IMR-90 (cell line): ENCODE results near the gene PTPRN2. TPM values are rescaled to one million over a fixed set of nuclear protein-coding genes. Genes with fewer than 3 reads are reported as not detected.

Experiments used
- ATAC-seq: fragments of 200-7000 bp; cut with Tn5 transposase; 2 replicates; pipeline ENCODE4 v1.9.1; 2020; ENCODE audit warnings: low read depth, mild to moderate bottlenecking, moderate library complexity
- BruUV-seq: library from RNA; stranded (reverse); fragments of 400-500 nt; replicated peaks from 2 replicates; lab custom pipeline; 2021; lab: Mats Ljungman, UMichigan
- CTCF ChIA-PET: fragments of 300-600 bp; formaldehyde crosslinking; extraction: SDS; loops from one replicate; lab custom pipeline; 2021; ENCODE audit warnings: antibody characterized with exemption; lab: Yijun Ruan, JAX
- POLR2A ChIA-PET: fragments of 300-600 bp; sonication (Branson Sonifier 250); formaldehyde crosslinking; loops from one replicate; lab custom pipeline; 2022; ENCODE audit warnings: antibody characterized with exemption; ENCODE audit not compliant: unreplicated experiment; lab: Charles Lee
- DNase-seq: peaks from one replicate; pipeline ENCODE4 v3.0.0; 2013
- H2AFZ ChIP-seq: replicated peaks from 2 replicates; pipeline ENCODE3; 2013; ENCODE audit warnings: low read length, mild to moderate bottlenecking; ENCODE audit not compliant: poor library complexity
- H2AK5ac ChIP-seq: 2 replicates; pipeline ENCODE4 v1.6.1; 2013; ENCODE audit warnings: low read depth, low read length, inconsistent platforms
- H2AK9ac ChIP-seq: replicated peaks from 2 replicates; pipeline ENCODE3; 2013; ENCODE audit warnings: mild to moderate bottlenecking, low read depth, low read length, moderate library complexity; ENCODE audit not compliant: poor library complexity
- H2BK120ac ChIP-seq: 2 replicates; pipeline ENCODE4 v1.6.1; 2013; ENCODE audit warnings: low read depth, low read length, inconsistent platforms
- H2BK15ac ChIP-seq: 3 replicates; pipeline ENCODE4 v1.6.1; 2013; ENCODE audit warnings: low read depth, low read length, inconsistent platforms
- H2BK20ac ChIP-seq: 2 replicates; pipeline ENCODE4 v1.6.1; 2013; ENCODE audit warnings: low read depth, mild to moderate bottlenecking, inconsistent platforms, low read length, moderate library complexity
- H2BK5ac ChIP-seq: 2 replicates; pipeline ENCODE4 v1.6.1; 2013; ENCODE audit warnings: mild to moderate bottlenecking, low read depth, low read length, inconsistent platforms; ENCODE audit not compliant: poor library complexity, severe bottlenecking
- H3K14ac ChIP-seq: replicated peaks from 2 replicates; pipeline ENCODE4 v1.6.1; 2013; ENCODE audit warnings: low read depth, low read length, inconsistent platforms
- H3K18ac ChIP-seq: 2 replicates; pipeline ENCODE4 v1.6.1; 2013; ENCODE audit warnings: low read depth, low read length, control low read depth
- H3K23ac ChIP-seq: 2 replicates; pipeline ENCODE4 v1.6.1; 2013; ENCODE audit warnings: low read depth, low read length, inconsistent platforms
- H3K27ac ChIP-seq: 2 replicates; pipeline ENCODE4 v1.5.1; 2013; ENCODE audit warnings: mild to moderate bottlenecking, control low read depth, low read length; ENCODE audit not compliant: insufficient read depth
- H3K27me3 ChIP-seq: 2 replicates; pipeline ENCODE4 v1.6.1; 2013; ENCODE audit warnings: low read length; ENCODE audit not compliant: control insufficient read depth, insufficient read depth
- H3K36me3 ChIP-seq: 2 replicates; pipeline ENCODE4 v1.6.1; 2013; ENCODE audit warnings: low read length, mixed read lengths; ENCODE audit not compliant: control insufficient read depth, insufficient read depth
- H3K4ac ChIP-seq: 2 replicates; pipeline ENCODE4 v1.6.1; 2013; ENCODE audit warnings: low read depth, low read length, inconsistent platforms
- H3K4me1 ChIP-seq: 2 replicates; pipeline ENCODE4 v1.6.1; 2013; ENCODE audit warnings: low read length, mixed read lengths; ENCODE audit not compliant: control insufficient read depth, insufficient read depth
- H3K4me2 ChIP-seq: 2 replicates; pipeline ENCODE4 v1.6.1; 2013; ENCODE audit warnings: low read depth, mild to moderate bottlenecking, control low read depth, low read length, moderate library complexity
- H3K4me3 ChIP-seq: 2 replicates; pipeline ENCODE4 v1.5.1; 2013; ENCODE audit warnings: low read depth, mild to moderate bottlenecking, control low read depth, low read length, moderate library complexity; ENCODE audit not compliant: insufficient read depth
- H3K56ac ChIP-seq: 2 replicates; pipeline ENCODE4 v1.6.1; 2013; ENCODE audit warnings: low read length, inconsistent platforms; ENCODE audit not compliant: insufficient read depth; ENCODE audit errors: extremely low read depth
- H3K79me1 ChIP-seq, 2 experiments: 2 replicates each; pipeline ENCODE4 v1.6.1; 2013; ENCODE audit warnings: low read length in 2 of 2, inconsistent platforms in 1 of 2, low read depth in 1 of 2
- H3K9ac ChIP-seq: 2 replicates; pipeline ENCODE4 v1.6.1; 2013; ENCODE audit warnings: low read depth, low read length, control low read depth
- H3K9me1 ChIP-seq: 2 replicates; pipeline ENCODE4 v1.6.1; 2013; ENCODE audit warnings: low read length, inconsistent platforms; ENCODE audit not compliant: insufficient read depth
- H3K9me3 ChIP-seq: 2 replicates; pipeline ENCODE4 v1.6.1; 2013; ENCODE audit warnings: low read length; ENCODE audit not compliant: control insufficient read depth, insufficient read depth
- H4K20me1 ChIP-seq: 2 replicates; pipeline ENCODE4 v1.6.1; 2013; ENCODE audit warnings: low read length, inconsistent platforms; ENCODE audit not compliant: insufficient read depth
- H4K5ac ChIP-seq: 2 replicates; pipeline ENCODE4 v1.6.1; 2013; ENCODE audit warnings: mild to moderate bottlenecking, low read depth, low read length, control low read depth
- H4K8ac ChIP-seq, 2 experiments: 2 replicates each; pipeline ENCODE4 v1.6.1; 2013; ENCODE audit warnings: low read depth in 2 of 2, low read length in 2 of 2, control low read depth in 1 of 2, inconsistent platforms in 1 of 2
- H4K91ac ChIP-seq: 2 replicates; pipeline ENCODE4 v1.6.1; 2013; ENCODE audit warnings: low read depth, low read length, inconsistent platforms; ENCODE audit not compliant: insufficient read depth
- BHLHE40 ChIP-seq: fragments of 150-350 bp; IDR thresholded peaks from 2 replicates; pipeline ENCODE4 v1.6.1; 2016; ENCODE audit warnings: mild to moderate bottlenecking, low read depth, low read length
- CEBPB ChIP-seq: IDR thresholded peaks from 2 replicates; pipeline ENCODE4 v1.6.1; 2012; ENCODE audit warnings: low read depth, low read length, improper control_type of control experiment
- CHD1 ChIP-seq: IDR thresholded peaks from 2 replicates; pipeline ENCODE4 v1.6.1; 2012; ENCODE audit warnings: low read depth, low read length, improper control_type of control experiment
- CTCF ChIP-seq: conservative IDR thresholded peaks from 2 replicates; pipeline ENCODE4 v1.5.1; 2012; ENCODE audit warnings: mild to moderate bottlenecking, low read depth, low read length, improper control_type of control experiment
- FOS ChIP-seq: fragments of 150-350 bp; IDR thresholded peaks from 2 replicates; pipeline ENCODE4 v1.6.1; 2016; ENCODE audit warnings: low read depth, low read length
- MAFK ChIP-seq: IDR thresholded peaks from 2 replicates; pipeline ENCODE4 v1.6.1; 2012; ENCODE audit warnings: low read depth, low read length, improper control_type of control experiment
- MAZ ChIP-seq: IDR thresholded peaks from 2 replicates; pipeline ENCODE4 v1.6.1; 2012; ENCODE audit warnings: low read depth, mild to moderate bottlenecking, low read length, improper control_type of control experiment, moderate library complexity, borderline replicate concordance
- MXI1 ChIP-seq: IDR thresholded peaks from 2 replicates; pipeline ENCODE4 v1.6.1; 2012; ENCODE audit warnings: low read depth, mild to moderate bottlenecking, low read length, moderate library complexity, borderline replicate concordance
- NFE2L2 ChIP-seq: fragments of 150-350 bp; IDR thresholded peaks from 2 replicates; pipeline ENCODE4 v1.6.1; 2016; ENCODE audit warnings: low read depth, mild to moderate bottlenecking, low read length
- POLR2A ChIP-seq: IDR thresholded peaks from 2 replicates; pipeline ENCODE4 v1.6.1; 2012; ENCODE audit warnings: mild to moderate bottlenecking, low read depth, low read length
- RAD21 ChIP-seq: IDR thresholded peaks from 2 replicates; pipeline ENCODE4 v1.6.1; 2012; ENCODE audit warnings: low read length, improper control_type of control experiment
- RCOR1 ChIP-seq: IDR thresholded peaks from 2 replicates; pipeline ENCODE4 v1.6.1; 2012; ENCODE audit warnings: mild to moderate bottlenecking, low read length, improper control_type of control experiment; ENCODE audit not compliant: insufficient replicate concordance
- RFX5 ChIP-seq: IDR thresholded peaks from 2 replicates; pipeline ENCODE4 v1.8.0; 2012; ENCODE audit warnings: low read depth, mild to moderate bottlenecking, low read length, moderate library complexity
- SMC3 ChIP-seq: fragments of 150-350 bp; IDR thresholded peaks from 2 replicates; pipeline ENCODE4 v1.6.1; 2016; ENCODE audit warnings: low read depth, mild to moderate bottlenecking, antibody characterized with exemption, low read length, moderate library complexity
- WGBS, 2 experiments: methylation state at CpG; one replicate each; pipeline versions ENCODE4 v1.1.5 to v1.1.7; 2013; ENCODE audit warnings: missing lambda C conversion rate in 2 of 2; ENCODE audit not compliant: insufficient read length in 1 of 2; ENCODE audit errors: extremely low coverage in 2 of 2; 5-methylcytosine and 5-hydroxymethylcytosine counted together
- dilution Hi-C: fragments of 300-500 bp; cut with HindIII; formaldehyde crosslinking; loops from one replicate; pipeline ENCODE4 v1.14.3; 2018; ENCODE audit warnings: low sequenced_read_pairs; ENCODE audit not compliant: unreplicated experiment
- in situ Hi-C: fragments of 300-500 bp; cut with MboI; formaldehyde crosslinking; loops from 3 replicates; pipeline ENCODE4 v1.14.3; 2019; ENCODE audit warnings: low sequenced_read_pairs, inconsistent platforms, mixed read lengths
- intact Hi-C: fragments of 100-400 bp; cut with micrococcal nuclease; formaldehyde crosslinking; loops from 2 replicates; pipeline ENCODE4 v1.10.0; 2022
- polyA plus RNA-seq, 3 experiments: library from polyadenylated mRNA; depleted of rRNA; stranded (reverse); fragments of >200 nt; gene quantifications; 2 replicates each; pipeline ENCODE4 v1.2.3, GENCODE V29; 2012; ENCODE audit warnings: low replicate concordance in 1 of 3
- total RNA-seq: library from RNA; depleted of rRNA; stranded (reverse); fragments of >200 nt; gene quantifications from 2 replicates; pipeline ENCODE4 v1.2.3, GENCODE V29; 2012
- TF ChIP-seq, protein P1 (sequence below): fragments of 150-350 bp; IDR thresholded peaks from 2 replicates; pipeline ENCODE4 v1.6.1; 2017; ENCODE audit warnings: mild to moderate bottlenecking, antibody characterized with exemption, low read length, low read depth

PTPRN2 gene
- total and polyA plus RNA-seq, 2 of the 4 experiments (the other 2 are of a cell fraction), result 0.03 TPM; not detected in 1

DNA sequence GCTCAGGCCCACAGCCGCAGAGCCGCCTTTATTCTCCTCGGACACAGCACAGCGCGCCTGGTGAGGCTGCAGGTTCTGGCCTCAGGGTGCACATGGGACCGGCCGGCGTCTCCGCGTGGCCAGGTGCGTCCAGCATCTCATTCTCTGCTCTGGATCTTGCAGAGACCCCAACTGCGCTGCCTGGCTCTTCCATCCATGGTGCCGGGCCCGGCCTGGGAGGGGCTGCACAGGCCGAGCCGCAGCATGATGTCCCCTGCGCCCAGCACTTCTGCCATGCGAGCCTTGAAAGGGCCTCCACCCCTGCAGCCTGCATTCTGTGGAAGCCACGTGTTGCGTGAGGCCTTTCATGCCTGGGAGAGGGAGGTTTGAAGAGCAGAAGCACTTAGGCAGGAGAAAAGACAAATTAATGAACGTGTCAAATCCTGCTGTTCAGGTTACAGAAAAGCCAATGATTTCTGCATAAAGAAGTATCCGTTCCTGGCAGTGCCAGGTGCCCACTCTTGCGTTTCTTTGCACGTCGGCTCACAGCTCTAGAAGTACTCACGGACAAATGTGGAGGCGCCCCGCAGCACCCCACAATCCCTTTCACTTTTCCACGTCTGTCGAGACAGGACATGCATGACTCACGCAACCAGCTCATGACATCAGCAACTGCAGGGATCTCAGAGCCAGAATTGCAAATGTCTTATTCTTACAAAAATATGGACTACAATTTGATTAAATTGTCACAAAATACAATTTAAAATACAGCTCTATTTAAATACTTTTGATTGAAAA, 679.4 kb downstream of the PTPRN2 start:
- no peaks in the 10 kb centered on the region for H4K20me1 ChIP-seq
- WGBS, 2 experiments, result 75% methylated on average over 12 of the region's 31 CpGs; no CpG with 5 or more reads in 1 of the 2 experiments
- no peaks in the 10 kb centered on the region for H3K79me1 ChIP-seq
- H2BK15ac ChIP-seq, result no peak overlapping the region
- peaks cover 45% of the 10 kb centered on the region for H3K9me3 ChIP-seq
- H3K27ac ChIP-seq, result no peak overlapping the region
- H3K27me3 ChIP-seq, result no peaks in the 10 kb centered on the region
- H3K14ac ChIP-seq, result no peak overlapping the region
- no peak overlapping the region for H2AFZ ChIP-seq
- H3K4me3 ChIP-seq, result no peak overlapping the region
- no peak overlapping the region for H4K8ac ChIP-seq
- H3K18ac ChIP-seq, result no peak overlapping the region
- TF ChIP-seq, protein P1, sequence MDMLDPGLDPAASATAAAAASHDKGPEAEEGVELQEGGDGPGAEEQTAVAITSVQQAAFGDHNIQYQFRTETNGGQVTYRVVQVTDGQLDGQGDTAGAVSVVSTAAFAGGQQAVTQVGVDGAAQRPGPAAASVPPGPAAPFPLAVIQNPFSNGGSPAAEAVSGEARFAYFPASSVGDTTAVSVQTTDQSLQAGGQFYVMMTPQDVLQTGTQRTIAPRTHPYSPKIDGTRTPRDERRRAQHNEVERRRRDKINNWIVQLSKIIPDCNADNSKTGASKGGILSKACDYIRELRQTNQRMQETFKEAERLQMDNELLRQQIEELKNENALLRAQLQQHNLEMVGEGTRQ, result no peak
- no peak for TF ChIP-seq CEBPB
- no peak for TF ChIP-seq FOS
- TF ChIP-seq RAD21, result no peak
- TF ChIP-seq CTCF, result no peak
- TF ChIP-seq RFX5, result no peak
- TF ChIP-seq RCOR1, result no peak
- no peak for TF ChIP-seq MAZ
- no peak for TF ChIP-seq SMC3
- TF ChIP-seq MXI1, result no peak
- no peak for TF ChIP-seq POLR2A
- no peak for TF ChIP-seq CHD1
- no peak for TF ChIP-seq BHLHE40
- no peak for TF ChIP-seq MAFK
- no peak for TF ChIP-seq NFE2L2
- H2BK120ac ChIP-seq, result no peak overlapping the region
- no peak overlapping the region for H3K4ac ChIP-seq
- H2AK5ac ChIP-seq, result no peak overlapping the region
- no peak overlapping the region for H2BK20ac ChIP-seq
- no peak overlapping the region for H3K9ac ChIP-seq
- POLR2A ChIA-PET, result no interaction called here
- H3K36me3 ChIP-seq, result no peaks in the 10 kb centered on the region
- dilution Hi-C loops, result no loop called here
- H4K91ac ChIP-seq, result no peak overlapping the region
- H3K4me2 ChIP-seq, result no peak overlapping the region
- H3K9me1 ChIP-seq, result no peaks in the 10 kb centered on the region
- no peak overlapping the region for H3K23ac ChIP-seq
- intact Hi-C loops, result no loop called here
- CTCF ChIA-PET, result no interaction called here
- BruUV-seq, result no TSS peak
- no peak overlapping the region for H4K5ac ChIP-seq
- no peak for DNase-seq
- H3K4me1 ChIP-seq, result no peaks in the 10 kb centered on the region
- ATAC-seq, result no peak
- H3K56ac ChIP-seq, result no peak overlapping the region
- no peak overlapping the region for H2BK5ac ChIP-seq
- in situ Hi-C loops, result no loop called here
- H2AK9ac ChIP-seq, result no peak overlapping the region
